ENCODE data around the gene PIGC. TPM values are rescaled to one million over a fixed set of nuclear protein-coding genes. Genes with fewer than 3 reads are reported as not detected.

The PIGC gene
- total and polyA plus RNA-seq, 12 donors: 19.7 to 33.6 (median 25.2) TPM

DNA sequence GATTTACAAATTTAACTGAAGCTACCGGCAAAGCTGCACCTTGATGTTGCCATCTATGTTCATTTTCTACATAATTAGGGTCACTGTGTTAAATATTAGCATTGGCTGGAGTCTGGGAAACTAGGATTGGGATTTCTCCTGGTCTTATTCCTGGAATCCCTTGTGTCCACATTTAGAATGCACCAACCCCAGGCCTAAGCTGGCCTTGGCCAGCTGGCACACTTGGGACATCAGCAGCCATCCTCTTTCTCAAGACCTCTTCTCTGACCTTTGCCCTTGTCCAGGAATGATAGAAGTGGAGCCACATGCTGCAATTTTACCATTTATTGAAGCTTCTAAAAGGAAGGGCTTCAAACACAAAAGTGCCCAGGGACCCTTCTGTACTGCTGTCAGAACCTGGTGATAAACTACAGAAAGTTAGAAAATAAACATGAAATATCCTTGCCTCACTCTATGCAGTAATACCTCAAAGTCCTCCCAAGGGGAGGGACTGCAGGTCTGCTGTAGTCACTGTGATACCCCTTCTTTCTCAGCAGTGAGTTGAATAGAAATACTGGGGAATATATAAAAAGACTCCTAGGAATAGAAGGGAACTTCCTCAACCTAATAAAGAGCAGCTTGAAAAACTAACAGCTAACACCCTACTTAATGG lies 13.7 kb upstream of the PIGC start:
- DNase-seq: no peak
- WGBS, 4 donors: 92 to 100% (median 97%) methylated on average over 1 of the region's 1 CpG
- Histone ChIP-seq H3K27me3 (no peaks in the 10 kb centered on the region), H3K4me3 (no peak overlapping the region), H3K9me3 (replicated peaks in 1 of 3) (no peaks in the 10 kb centered on the region), H3K36me3 (replicated peaks in 1 of 2) (no peaks in the 10 kb centered on the region), H3K4me1 (replicated peaks in 1 of 2) (peaks cover 5 to 22% of the 10 kb centered on the region in 2 donors), H3K27ac (no peak overlapping the region)
- TF ChIP-seq, protein P1, sequence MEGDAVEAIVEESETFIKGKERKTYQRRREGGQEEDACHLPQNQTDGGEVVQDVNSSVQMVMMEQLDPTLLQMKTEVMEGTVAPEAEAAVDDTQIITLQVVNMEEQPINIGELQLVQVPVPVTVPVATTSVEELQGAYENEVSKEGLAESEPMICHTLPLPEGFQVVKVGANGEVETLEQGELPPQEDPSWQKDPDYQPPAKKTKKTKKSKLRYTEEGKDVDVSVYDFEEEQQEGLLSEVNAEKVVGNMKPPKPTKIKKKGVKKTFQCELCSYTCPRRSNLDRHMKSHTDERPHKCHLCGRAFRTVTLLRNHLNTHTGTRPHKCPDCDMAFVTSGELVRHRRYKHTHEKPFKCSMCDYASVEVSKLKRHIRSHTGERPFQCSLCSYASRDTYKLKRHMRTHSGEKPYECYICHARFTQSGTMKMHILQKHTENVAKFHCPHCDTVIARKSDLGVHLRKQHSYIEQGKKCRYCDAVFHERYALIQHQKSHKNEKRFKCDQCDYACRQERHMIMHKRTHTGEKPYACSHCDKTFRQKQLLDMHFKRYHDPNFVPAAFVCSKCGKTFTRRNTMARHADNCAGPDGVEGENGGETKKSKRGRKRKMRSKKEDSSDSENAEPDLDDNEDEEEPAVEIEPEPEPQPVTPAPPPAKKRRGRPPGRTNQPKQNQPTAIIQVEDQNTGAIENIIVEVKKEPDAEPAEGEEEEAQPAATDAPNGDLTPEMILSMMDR (IDR thresholded peaks at IDR 0.05): no peak
- no peak for TF ChIP-seq POLR2A (IDR thresholded peaks at IDR 0.05)
- intact Hi-C loops (cut with DNase I): no loop called here

DNA sequence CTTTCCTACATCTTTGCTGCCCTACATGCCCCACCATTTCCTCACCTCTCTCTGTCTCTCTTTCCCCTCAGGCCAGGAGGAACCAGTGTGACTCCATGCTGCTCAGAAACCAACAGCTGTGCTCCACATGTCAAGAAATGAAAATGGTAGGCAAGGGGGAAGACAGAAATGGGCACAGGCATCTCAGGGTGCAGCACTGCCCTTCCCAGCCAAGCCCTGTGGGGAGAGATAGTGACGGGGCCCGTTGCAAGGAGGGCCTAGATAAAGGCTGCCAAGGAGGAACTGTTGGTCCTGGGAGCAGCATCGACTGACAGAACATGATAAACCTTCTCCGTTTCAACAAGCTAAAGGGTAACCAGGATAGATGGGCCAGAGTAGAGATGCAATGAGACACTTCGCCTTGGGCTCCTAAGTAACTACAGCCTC lies 12.5 kb upstream of the PIGC start:
- Histone ChIP-seq H3K4me1 (replicated peaks in 1 of 2) (peaks cover 5 to 33% of the 10 kb centered on the region in 2 donors), H3K27ac (no peak overlapping the region), H3K27me3 (no peaks in the 10 kb centered on the region), H3K36me3 (replicated peaks in 1 of 2) (no peaks in the 10 kb centered on the region), H3K9me3 (replicated peaks in 1 of 3) (no peaks in the 10 kb centered on the region), H3K4me3 (no peak overlapping the region)
- DNase-seq: no peak
- intact Hi-C loops (cut with DNase I): no loop called here
- TF ChIP-seq, protein P1 (IDR thresholded peaks at IDR 0.05): no peak
- no peak for TF ChIP-seq POLR2A (IDR thresholded peaks at IDR 0.05)
- WGBS, 4 donors: 89 to 96% (median 94%) methylated on average over 5 of the region's 5 CpGs

DNA sequence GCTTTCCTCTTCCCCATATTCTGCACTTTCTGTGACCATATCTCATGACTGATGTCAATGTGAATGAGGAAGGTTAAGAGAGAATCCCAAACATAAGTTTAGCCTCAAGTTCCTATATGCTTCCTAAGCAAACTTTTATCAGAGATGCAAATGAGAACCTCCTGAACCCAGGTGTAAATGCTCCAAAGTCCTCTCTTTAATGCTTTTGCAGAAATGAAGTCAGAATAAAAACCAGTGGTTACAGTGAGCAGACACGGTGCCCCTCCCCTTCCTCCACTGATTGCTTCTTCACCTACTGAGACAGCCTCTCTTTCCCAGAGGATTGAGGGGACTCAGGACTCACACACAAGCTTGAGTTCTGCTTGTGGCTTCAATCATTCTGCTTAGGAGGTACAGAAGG lies 11.6 kb upstream of the PIGC start:
- TF ChIP-seq, protein P1 (IDR thresholded peaks at IDR 0.05): no peak
- no peak for TF ChIP-seq POLR2A (IDR thresholded peaks at IDR 0.05)
- no peaks in the 10 kb centered on the region for H3K9me3 ChIP-seq (replicated peaks in 1 of 3)
- no peak overlapping the region for H3K4me3 ChIP-seq
- intact Hi-C loops (cut with DNase I): no loop called here
- no peaks in the 10 kb centered on the region for H3K27me3 ChIP-seq
- H3K4me1 ChIP-seq (replicated peaks in 1 of 2): peaks cover 14 to 37% of the 10 kb centered on the region in 2 donors
- no peak overlapping the region for H3K27ac ChIP-seq
- no peaks in the 10 kb centered on the region for H3K36me3 ChIP-seq (replicated peaks in 1 of 2)
- 83 to 100% (median 96%) methylated on average over 1 of the region's 1 CpG for WGBS, 4 donors
- no peak for DNase-seq

DNA sequence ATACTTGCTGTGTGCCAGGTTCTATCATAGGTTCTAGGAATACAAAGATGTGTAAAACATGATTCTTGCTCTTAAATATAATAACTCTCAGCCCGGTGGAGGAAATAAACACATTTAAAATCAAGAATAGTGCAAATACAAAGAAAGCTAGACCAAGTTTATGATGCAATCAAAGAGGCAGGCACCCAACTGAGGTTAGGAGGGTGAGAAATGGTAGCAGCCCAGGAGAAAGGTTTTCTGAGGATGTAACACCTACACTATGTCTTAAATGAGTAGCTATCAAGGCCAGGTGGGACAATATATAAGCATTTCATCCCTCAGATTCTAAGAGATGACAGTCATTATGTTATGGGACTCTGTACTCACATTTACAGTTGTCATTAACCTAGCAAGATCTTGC lies 9.7 kb upstream of the PIGC start:
- 86 to 93% (median 90%) methylated on average over 1 of the region's 1 CpG for WGBS, 4 donors
- intact Hi-C loops (cut with DNase I): no loop called here
- DNase-seq: no peak
- H3K27me3 ChIP-seq: no peaks in the 10 kb centered on the region
- H3K36me3 ChIP-seq (replicated peaks in 1 of 2): no peaks in the 10 kb centered on the region
- peaks cover 17 to 42% of the 10 kb centered on the region in 2 donors for H3K4me1 ChIP-seq (replicated peaks in 1 of 2)
- TF ChIP-seq POLR2A (IDR thresholded peaks at IDR 0.05): no peak
- TF ChIP-seq, protein P1 (IDR thresholded peaks at IDR 0.05): no peak
- no peak overlapping the region for H3K4me3 ChIP-seq
- H3K9me3 ChIP-seq (replicated peaks in 1 of 3): no peaks in the 10 kb centered on the region
- H3K27ac ChIP-seq: no peak overlapping the region

All from adrenal gland (tissue), 12 donors.